H1 (cell line): ENCODE measurements around the gene WDR19. TPM values are rescaled to one million over a fixed set of nuclear protein-coding genes. Genes with fewer than 3 reads are reported as not detected.

Experiments
- CTCF ChIA-PET: fragments of 300-600 bp; sonication (Branson Sonifier 250); formaldehyde crosslinking; loops from one replicate; lab custom pipeline; 2021; ENCODE audit not compliant: partially characterized antibody; lab: Charles Lee
- POLR2A ChIA-PET: fragments of 300-600 bp; sonication (Branson Sonifier 250); formaldehyde crosslinking; loops from one replicate; lab custom pipeline; 2021; ENCODE audit warnings: inconsistent platforms; ENCODE audit not compliant: partially characterized antibody; lab: Charles Lee
- DNase-seq, 2 experiments: peaks; one replicate each; pipeline versions ENCODE4 v3.0.0 to v3.0.0-alpha.2; 2010 to 2022; ENCODE audit warnings: low spot score in 2 of 2, low read depth in 1 of 2, mixed read lengths in 1 of 2
- FAIRE-seq: peaks from 2 replicates; lab custom pipeline; 2011; peaks lifted over from hg19 to GRCh38; lab: Jason Lieb, UNC
- H2AFZ ChIP-seq: 2 replicates; pipeline ENCODE4 v1.8.1; 2012; ENCODE audit warnings: low read length, inconsistent platforms
- H2AK5ac ChIP-seq: 2 replicates; pipeline ENCODE4 v1.6.1; 2013; ENCODE audit warnings: low read depth, low read length
- H2BK120ac ChIP-seq: replicated peaks from 2 replicates; pipeline ENCODE3; 2013; ENCODE audit warnings: low read depth, low read length, inconsistent platforms
- H2BK12ac ChIP-seq: 2 replicates; pipeline ENCODE4 v1.6.1; 2013; ENCODE audit warnings: low read depth, low read length
- H2BK15ac ChIP-seq: 2 replicates; pipeline ENCODE4 v1.6.1; 2013; ENCODE audit warnings: low read length
- H2BK20ac ChIP-seq: 2 replicates; pipeline ENCODE4 v1.6.1; 2013; ENCODE audit warnings: low read length
- H2BK5ac ChIP-seq: 2 replicates; pipeline ENCODE4 v1.6.1; 2013; ENCODE audit warnings: low read depth, low read length
- H3K14ac ChIP-seq: 2 replicates; pipeline ENCODE4 v1.6.1; 2013; ENCODE audit warnings: inconsistent platforms; ENCODE audit not compliant: insufficient read length
- H3K18ac ChIP-seq: 2 replicates; pipeline ENCODE4 v1.6.1; 2013; ENCODE audit warnings: low read length; ENCODE audit errors: extremely low read depth
- H3K23ac ChIP-seq: 2 replicates; pipeline ENCODE4 v1.6.1; 2013; ENCODE audit warnings: inconsistent platforms; ENCODE audit not compliant: insufficient read length
- H3K23me2 ChIP-seq: 2 replicates; pipeline ENCODE4 v1.6.1; 2013; ENCODE audit warnings: low read depth, low read length
- H3K27ac ChIP-seq: 2 replicates; pipeline ENCODE4 v1.6.1; 2011; ENCODE audit warnings: low read depth, low read length, inconsistent platforms
- H3K27me3 ChIP-seq, 4 experiments: replicated peaks in 1 of 4; 1 replicate in 1 of 4; 2 replicates in 3 of 4; pipeline versions ENCODE4 v1.6.1 to v1.8.1; 2011 to 2013; ENCODE audit warnings: low read length in 3 of 4, mild to moderate bottlenecking in 3 of 4, inconsistent platforms in 2 of 4, mixed read lengths in 2 of 4, moderate library complexity in 1 of 4; ENCODE audit not compliant: control insufficient read depth in 3 of 4, insufficient read depth in 3 of 4; ENCODE audit errors: extremely low read depth in 1 of 4
- H3K36me3 ChIP-seq, 4 experiments: 2 replicates each; pipeline versions ENCODE4 v1.6.1 to v1.8.1; 2011 to 2013; ENCODE audit warnings: mild to moderate bottlenecking in 4 of 4, low read length in 3 of 4, moderate library complexity in 2 of 4, control low read depth in 1 of 4, inconsistent platforms in 1 of 4; ENCODE audit not compliant: insufficient read depth in 4 of 4, control insufficient read depth in 2 of 4
- H3K4ac ChIP-seq: replicated peaks from 2 replicates; pipeline ENCODE3; 2013; ENCODE audit warnings: low read length, low read depth, mixed read lengths, inconsistent platforms; ENCODE audit not compliant: insufficient read length
- H3K4me1 ChIP-seq, 4 experiments: replicated peaks in 1 of 4; 1 replicate in 1 of 4; 2 replicates in 3 of 4; pipeline versions ENCODE4 v1.6.1 to v1.8.1; 2011 to 2013; ENCODE audit warnings: low read length in 3 of 4, inconsistent platforms in 2 of 4, mixed read lengths in 1 of 4; ENCODE audit not compliant: insufficient read depth in 4 of 4, control insufficient read depth in 3 of 4
- H3K4me2 ChIP-seq, 2 experiments: 2 replicates each; pipeline versions ENCODE4 v1.6.1 to v1.8.1; 2011 to 2013; ENCODE audit warnings: low read depth in 2 of 2, low read length in 2 of 2, control low read depth in 1 of 2, inconsistent platforms in 1 of 2, mild to moderate bottlenecking in 1 of 2; ENCODE audit not compliant: insufficient read depth in 1 of 2
- H3K4me3 ChIP-seq, 4 experiments: fragments of 200-600, 300-600 bp in 1 of 4; sonication (generic), shearing (Covaris generic), sonication (Bioruptor Twin) in 1 of 4; 2 replicates each; pipeline versions ENCODE4 v1.5.1 to v1.8.1; 2011 to 2016; ENCODE audit warnings: low read length in 4 of 4, low read depth in 3 of 4, control low read depth in 2 of 4, inconsistent platforms in 2 of 4, mild to moderate bottlenecking in 2 of 4, mixed read lengths in 1 of 4, moderate library complexity in 1 of 4; ENCODE audit not compliant: insufficient read depth in 2 of 4; ENCODE audit errors: extremely low read depth in 1 of 4
- H3K56ac ChIP-seq: replicated peaks from 2 replicates; pipeline ENCODE3; 2013; ENCODE audit warnings: low read depth, mild to moderate bottlenecking, mixed read lengths, low read length, inconsistent platforms; ENCODE audit not compliant: insufficient read length
- H3K79me1 ChIP-seq: 2 replicates; pipeline ENCODE4 v1.6.1; 2013; ENCODE audit warnings: low read depth, low read length, control low read depth
- H3K79me2 ChIP-seq, 2 experiments: 2 replicates each; pipeline versions ENCODE4 v1.6.1 to v1.8.1; 2012 to 2013; ENCODE audit warnings: low read length in 2 of 2, mild to moderate bottlenecking in 2 of 2, inconsistent platforms in 1 of 2; ENCODE audit not compliant: insufficient read depth in 2 of 2, control insufficient read depth in 1 of 2
- H3K9ac ChIP-seq, 4 experiments: replicated peaks in 1 of 4; 1 replicate in 1 of 4; 2 replicates in 3 of 4; pipeline versions ENCODE4 v1.6.1 to v1.8.1; 2011 to 2013; ENCODE audit warnings: low read depth in 3 of 4, low read length in 3 of 4, control low read depth in 2 of 4, mild to moderate bottlenecking in 2 of 4, moderate library complexity in 2 of 4, inconsistent platforms in 1 of 4; ENCODE audit errors: extremely low read depth in 1 of 4
- H3K9me3 ChIP-seq, 2 experiments: 2 replicates each; pipeline versions ENCODE4 v1.6.1 to v1.8.1; 2012 to 2013; ENCODE audit warnings: mild to moderate bottlenecking in 2 of 2, moderate library complexity in 2 of 2, control low read depth in 1 of 2, inconsistent platforms in 1 of 2, low read depth in 1 of 2, low read length in 1 of 2, mixed read lengths in 1 of 2; ENCODE audit not compliant: insufficient read depth in 2 of 2
- H4K20me1 ChIP-seq, 2 experiments: replicated peaks in 1 of 2; 2 replicates each; pipeline versions ENCODE3 to v1.8.1; 2011 to 2013; ENCODE audit warnings: inconsistent platforms in 2 of 2, low read length in 2 of 2, mild to moderate bottlenecking in 1 of 2; ENCODE audit not compliant: insufficient read depth in 2 of 2, control insufficient read depth in 1 of 2
- H4K5ac ChIP-seq: 2 replicates; pipeline ENCODE4 v1.6.1; 2013; ENCODE audit warnings: low read length, low read depth, mixed read lengths, inconsistent platforms; ENCODE audit not compliant: insufficient read length
- H4K8ac ChIP-seq: 2 replicates; pipeline ENCODE4 v1.8.0; 2013; ENCODE audit warnings: mild to moderate bottlenecking, moderate library complexity, low read length, inconsistent platforms; ENCODE audit not compliant: insufficient read depth; ENCODE audit errors: extremely low read depth
- H4K91ac ChIP-seq: replicated peaks from 2 replicates; pipeline ENCODE3; 2013; ENCODE audit warnings: low read length, mixed read lengths, inconsistent platforms; ENCODE audit not compliant: insufficient read length
- CBX5 ChIP-seq: fragments of 300-800, 300-1000 bp; sonication (generic); IDR thresholded peaks from 2 replicates; pipeline ENCODE4 v1.7.1; 2016; ENCODE audit warnings: antibody characterized with exemption, low read length, low read depth
- CEBPB ChIP-seq: IDR thresholded peaks from 2 replicates; pipeline ENCODE4 v1.6.1; 2012; ENCODE audit warnings: low read depth, low read length
- EP300 ChIP-seq, 2 experiments: IDR thresholded peaks; 1 replicate in 1 of 2; 2 replicates in 1 of 2; pipeline ENCODE4 v1.6.1; 2011 to 2012; ENCODE audit warnings: low read depth in 2 of 2, low read length in 2 of 2, mild to moderate bottlenecking in 2 of 2, borderline replicate concordance in 1 of 2, inconsistent platforms in 1 of 2, moderate library complexity in 1 of 2
- JUND ChIP-seq: IDR thresholded peaks from 2 replicates; pipeline ENCODE4 v1.6.1; 2011; ENCODE audit warnings: mild to moderate bottlenecking, improper control_type of control experiment, low read length
- KDM5A ChIP-seq: fragments of 200-600 bp; IDR thresholded peaks from 2 replicates; pipeline ENCODE4 v1.7.1; 2012; ENCODE audit warnings: mild to moderate bottlenecking, low read length, inconsistent platforms, mixed read lengths
- NRF1 ChIP-seq: IDR thresholded peaks from 2 replicates; pipeline ENCODE4 v1.6.1; 2011; ENCODE audit warnings: mild to moderate bottlenecking, low read depth, low read length, improper control_type of control experiment
- PHF8 ChIP-seq: fragments of 200-600 bp; sonication (generic); conservative IDR thresholded peaks from 2 replicates; pipeline ENCODE4 v1.7.1; 2012; ENCODE audit warnings: low read depth, mild to moderate bottlenecking, inconsistent platforms, low read length, moderate library complexity
- RNF2 ChIP-seq: fragments of 200-900, 300-1000 bp; sonication (generic); IDR thresholded peaks from 2 replicates; pipeline ENCODE4 v1.7.1; 2016; ENCODE audit warnings: borderline replicate concordance, low read depth, mild to moderate bottlenecking, antibody characterized with exemption, low read length; ENCODE audit not compliant: poor library complexity, severe bottlenecking; ENCODE audit errors: missing control alignments
- SP2 ChIP-seq: IDR thresholded peaks from 2 replicates; pipeline ENCODE4 v1.6.1; 2012; ENCODE audit warnings: mild to moderate bottlenecking, low read length, inconsistent platforms
- TAF7 ChIP-seq: optimal IDR thresholded peaks from 2 replicates; pipeline ENCODE3; 2011; ENCODE audit warnings: low read depth, mild to moderate bottlenecking, inconsistent platforms, low read length, moderate library complexity, borderline replicate concordance
- TEAD4 ChIP-seq: IDR thresholded peaks from 2 replicates; pipeline ENCODE4 v1.6.1; 2012; ENCODE audit warnings: low read depth, low read length, inconsistent platforms, mixed read lengths
- WGBS, 2 experiments: shearing (Covaris generic) in 1 of 2; methylation state at CpG; one replicate each; pipeline versions ENCODE4 v1.1.6 to v1.1.7; 2013 to 2015; ENCODE audit warnings: low lambda C conversion rate in 2 of 2, mixed read lengths in 2 of 2, inconsistent platforms in 1 of 2, low coverage in 1 of 2, missing lambda C conversion rate in 1 of 2; ENCODE audit not compliant: insufficient replicate concordance in 2 of 2, insufficient coverage in 1 of 2, insufficient read length in 1 of 2; ENCODE audit errors: extremely low coverage in 1 of 2, missing lambda C conversion rate in 1 of 2; 5-methylcytosine and 5-hydroxymethylcytosine counted together
- polyA plus RNA-seq, 7 experiments: library from polyadenylated mRNA; depleted of rRNA in 3 of 7; stranded (reverse) in 5 of 7; unstranded in 2 of 7; fragments of >200 nt in 5 of 7; fragments of 200-250 nt in 2 of 7; gene quantifications; 1 replicate in 5 of 7; 2 replicates in 1 of 7; 4 replicates in 1 of 7; pipeline versions ENCODE4 v1.2.1 to v1.2.3, GENCODE V29; 2011 to 2013; ENCODE audit warnings: missing spikeins in 2 of 7, mixed read lengths in 2 of 7
- total RNA-seq: library from RNA; stranded (reverse); fragmentation: NEBNext Ultra II Directional; extraction: Animal tissue kit (Norgen Biotek cat#: 25700); gene quantifications from 2 replicates; pipeline ENCODE4 v1.2.1, GENCODE V29; 2021
- TF ChIP-seq, protein P1 (sequence below): IDR thresholded peaks from 2 replicates; pipeline ENCODE4 v1.6.1; 2012; ENCODE audit warnings: inconsistent platforms

The WDR19 gene
- total and polyA plus RNA-seq, 2 of the 8 experiments (the other 6 are each of a cell fraction or from before 2014, with no cell fraction given), result 22.2 to 23.3 TPM

DNA sequence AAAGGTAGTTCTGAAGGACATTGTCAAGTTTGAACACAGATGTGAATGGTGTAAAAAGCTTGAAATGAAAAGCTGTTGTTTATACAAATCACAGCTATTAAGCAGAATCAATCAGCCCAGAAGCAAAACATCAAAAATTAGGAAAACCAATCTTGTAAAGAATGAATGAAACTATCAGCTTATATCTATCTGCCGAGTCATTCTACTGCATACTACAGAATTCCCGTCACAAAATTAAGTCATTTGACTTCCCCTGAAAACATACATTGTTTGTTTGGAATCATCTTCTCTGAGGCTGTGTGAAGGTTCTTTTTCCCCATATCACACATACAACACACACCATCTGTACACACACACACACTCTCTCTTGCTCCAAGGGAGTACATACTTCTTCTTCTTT, 103.5 kb downstream of the WDR19 start:
- ChIA-PET POLR2A (interaction anchor here (0.7 to 1.5 kb wide), 6 partner anchors 10 to 360 kb away, joined by 3 to 4 read pairs (median 3); no protein-coding TSS in a partner anchor), CTCF (interaction anchor here (0.6 to 1.8 kb wide), 3 partner anchors 47 to 1560 kb away, joined by 3 to 4 read pairs (median 4); no protein-coding TSS in a partner anchor)
- Histone ChIP-seq H4K20me1 (no peaks in the 10 kb centered on the region), H3K4me1 (no peaks in the 10 kb centered on the region), H3K36me3 (peaks cover 12 to 45% (median 20%) of the 10 kb centered on the region in 4 experiments), H3K79me2 (no peaks in the 10 kb centered on the region), H3K23me2 (no peaks in the 10 kb centered on the region), H3K79me1 (no peaks in the 10 kb centered on the region), H2BK15ac (no peak overlapping the region), H2BK5ac (no peak overlapping the region), H3K4me3 (no peak overlapping the region), H3K18ac (no peak overlapping the region), H2BK120ac (no peak overlapping the region), H3K9me3 (no peaks in the 10 kb centered on the region), H4K91ac (no peak overlapping the region), H3K27me3 (no peaks in the 10 kb centered on the region), H3K14ac (no peak overlapping the region), H3K27ac (no peak overlapping the region), H2AK5ac (no peak overlapping the region), H2AFZ (no peak overlapping the region), H3K9ac (no peak overlapping the region), H4K5ac (no peak overlapping the region), H3K4me2 (no peak overlapping the region), H2BK20ac (no peak overlapping the region), H4K8ac (no peak overlapping the region), H3K23ac (no peak overlapping the region), H3K4ac (no peak overlapping the region), H2BK12ac (no peak overlapping the region), H3K56ac (no peak overlapping the region)
- FAIRE-seq, result no peak
- DNase-seq, result no peak
- 82% methylated on average over 2 of the region's 2 CpGs; no CpG with 5 or more reads in 1 of the 2 experiments for whole genome bisulfite sequencing, 2 experiments
- TF ChIP-seq KDM5A, result no peak
- TF ChIP-seq TAF7, result no peak
- no peak for TF ChIP-seq RNF2
- no peak for TF ChIP-seq TEAD4
- no peak for TF ChIP-seq NRF1
- no peak for TF ChIP-seq SP2
- TF ChIP-seq PHF8, result no peak
- TF ChIP-seq EP300 (IDR thresholded peaks at IDR 0.05; ENCODE audit: borderline replicate concordance in 1 of 2, low read depth in 2 of 2, low read length in 2 of 2), result no peak
- no peak for TF ChIP-seq JUND
- TF ChIP-seq CEBPB, result no peak
- TF ChIP-seq CBX5, result no peak
- TF ChIP-seq, protein P1, sequence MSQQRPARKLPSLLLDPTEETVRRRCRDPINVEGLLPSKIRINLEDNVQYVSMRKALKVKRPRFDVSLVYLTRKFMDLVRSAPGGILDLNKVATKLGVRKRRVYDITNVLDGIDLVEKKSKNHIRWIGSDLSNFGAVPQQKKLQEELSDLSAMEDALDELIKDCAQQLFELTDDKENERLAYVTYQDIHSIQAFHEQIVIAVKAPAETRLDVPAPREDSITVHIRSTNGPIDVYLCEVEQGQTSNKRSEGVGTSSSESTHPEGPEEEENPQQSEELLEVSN, result no peak
